Esophagus (tissue), 2 donors: Measurements from ENCODE around the gene CDR2. TPM values are rescaled to one million over a fixed set of nuclear protein-coding genes. Genes with fewer than 3 reads are reported as not detected.

ENCODE experiments used
- H3K27ac ChIP-seq, 2 donors: one replicate each; pipeline ENCODE4 v1.5.1; 2013; ENCODE audit warnings: low read depth in 2 of 2, mild to moderate bottlenecking in 2 of 2, inconsistent platforms in 1 of 2, low read length in 1 of 2, moderate library complexity in 1 of 2
- H3K27me3 ChIP-seq, 2 donors: one replicate each; pipeline ENCODE4 v1.6.1; 2013; ENCODE audit warnings: low read length in 2 of 2, control low read depth in 1 of 2, mild to moderate bottlenecking in 1 of 2; ENCODE audit not compliant: insufficient read depth in 2 of 2, control insufficient read depth in 1 of 2
- H3K36me3 ChIP-seq, 2 donors: one replicate each; pipeline ENCODE4 v1.6.1; 2013; ENCODE audit warnings: low read length in 1 of 2; ENCODE audit not compliant: control insufficient read depth in 2 of 2, insufficient read depth in 2 of 2
- H3K4me1 ChIP-seq, 2 donors: one replicate each; pipeline ENCODE4 v1.6.1; 2013; ENCODE audit warnings: low read length in 1 of 2; ENCODE audit not compliant: control insufficient read depth in 2 of 2, insufficient read depth in 2 of 2
- H3K4me3 ChIP-seq, 2 donors: one replicate each; pipeline ENCODE4 v1.5.1; 2013; ENCODE audit warnings: low read length in 2 of 2, mild to moderate bottlenecking in 2 of 2, low read depth in 1 of 2, moderate library complexity in 1 of 2
- H3K9me3 ChIP-seq, 2 donors: one replicate each; pipeline ENCODE4 v1.6.1; 2013; ENCODE audit warnings: mild to moderate bottlenecking in 2 of 2, low read depth in 1 of 2, low read length in 1 of 2, moderate library complexity in 1 of 2; ENCODE audit not compliant: control insufficient read depth in 2 of 2, insufficient read depth in 1 of 2
- WGBS, 2 donors: extraction: QIAGEN DNeasy Blood & Tissue Kit; methylation state at CpG; one replicate each; pipeline ENCODE4 v1.1.7; 2013; 5-methylcytosine and 5-hydroxymethylcytosine counted together
- polyA plus RNA-seq, 2 donors: library from polyadenylated mRNA; stranded (reverse); fragments of 200-250 nt; gene quantifications; one replicate each; pipeline ENCODE4 v1.2.3, GENCODE V29; 2013
- donor health status: healthy with polysubstance abuse.
- donor health status: Bipolar disorder and iron deficiency.

The CDR2 gene
- polyA plus RNA-seq, 2 donors: 4.5 to 6.3 TPM

- no peak overlapping the region for H3K4me3 ChIP-seq
- H3K36me3 ChIP-seq: no peaks in the 10 kb centered on the region
- H3K9me3 ChIP-seq: no peaks in the 10 kb centered on the region
- no peak overlapping the region for H3K27ac ChIP-seq
- H3K4me1 ChIP-seq: no peaks in the 10 kb centered on the region
- no peaks in the 10 kb centered on the region for H3K27me3 ChIP-seq
Observed at GRCh38 chr16:22402191-22402590, 27.8 kb upstream of the CDR2 start.

GRCh38 chr16:22400900-22401299 is 26.5 kb upstream of the CDR2 start:
- H3K4me1 ChIP-seq: no peaks in the 10 kb centered on the region
- WGBS, 2 donors: 79 to 85% methylated on average over 3 of the region's 3 CpGs
- H3K27ac ChIP-seq: no peak overlapping the region
- H3K9me3 ChIP-seq: no peaks in the 10 kb centered on the region
- no peaks in the 10 kb centered on the region for H3K27me3 ChIP-seq
- H3K4me3 ChIP-seq: no peak overlapping the region
- H3K36me3 ChIP-seq: no peaks in the 10 kb centered on the region

GRCh38 chr16:22397931-22398330 is 23.5 kb upstream of the CDR2 start:
- H3K4me3 ChIP-seq: no peak overlapping the region
- no peaks in the 10 kb centered on the region for H3K4me1 ChIP-seq
- H3K27me3 ChIP-seq: no peaks in the 10 kb centered on the region
- no peak overlapping the region for H3K27ac ChIP-seq
- H3K36me3 ChIP-seq: no peaks in the 10 kb centered on the region
- no peaks in the 10 kb centered on the region for H3K9me3 ChIP-seq

GRCh38 chr16:22397464-22397863 is 23.0 kb upstream of the CDR2 start:
- no peak overlapping the region for H3K27ac ChIP-seq
- no peaks in the 10 kb centered on the region for H3K36me3 ChIP-seq
- 53 to 72% methylated on average over 1 of the region's 1 CpG for WGBS, 2 donors
- no peak overlapping the region for H3K4me3 ChIP-seq
- H3K27me3 ChIP-seq: no peaks in the 10 kb centered on the region
- H3K9me3 ChIP-seq: no peaks in the 10 kb centered on the region
- H3K4me1 ChIP-seq: no peaks in the 10 kb centered on the region

GRCh38 chr16:22395960-22396359 is 21.5 kb upstream of the CDR2 start:
- H3K36me3 ChIP-seq: no peaks in the 10 kb centered on the region
- 97 to 98% methylated on average over 4 of the region's 4 CpGs for WGBS, 2 donors
- no peaks in the 10 kb centered on the region for H3K4me1 ChIP-seq
- H3K4me3 ChIP-seq: no peak overlapping the region
- H3K9me3 ChIP-seq: no peaks in the 10 kb centered on the region
- H3K27me3 ChIP-seq: no peaks in the 10 kb centered on the region
- no peak overlapping the region for H3K27ac ChIP-seq

- no peaks in the 10 kb centered on the region for H3K9me3 ChIP-seq
- no peaks in the 10 kb centered on the region for H3K27me3 ChIP-seq
- no peaks in the 10 kb centered on the region for H3K36me3 ChIP-seq
- no peak overlapping the region for H3K27ac ChIP-seq
- WGBS, 2 donors: 96 to 98% methylated on average over 1 of the region's 1 CpG
- no peaks in the 10 kb centered on the region for H3K4me1 ChIP-seq
- no peak overlapping the region for H3K4me3 ChIP-seq
Observed at GRCh38 chr16:22394121-22394520, 19.7 kb upstream of the CDR2 start.

GRCh38 chr16:22388101-22388644 is 13.8 kb upstream of the CDR2 start:
- Histone ChIP-seq H3K4me1 (no peaks in the 10 kb centered on the region), H3K9me3 (no peaks in the 10 kb centered on the region), H3K27me3 (no peaks in the 10 kb centered on the region), H3K27ac (no peak overlapping the region), H3K4me3 (no peak overlapping the region), H3K36me3 (no peaks in the 10 kb centered on the region)
- WGBS, 2 donors: 75 to 87% methylated on average over 3 of the region's 3 CpGs

- Histone ChIP-seq H3K9me3 (no peaks in the 10 kb centered on the region), H3K4me1 (no peaks in the 10 kb centered on the region), H3K36me3 (no peaks in the 10 kb centered on the region), H3K27ac (no peak overlapping the region), H3K27me3 (no peaks in the 10 kb centered on the region), H3K4me3 (no peak overlapping the region)
- 57 to 61% methylated on average over 2 of the region's 2 CpGs for WGBS, 2 donors
Observed at GRCh38 chr16:22386976-22387375, 12.6 kb upstream of the CDR2 start.

- H3K36me3 ChIP-seq: no peaks in the 10 kb centered on the region
- H3K4me3 ChIP-seq: no peak overlapping the region
- H3K27me3 ChIP-seq: no peaks in the 10 kb centered on the region
- H3K4me1 ChIP-seq: no peaks in the 10 kb centered on the region
- no peak overlapping the region for H3K27ac ChIP-seq
- 84 to 92% methylated on average over 3 of the region's 3 CpGs for WGBS, 2 donors
- no peaks in the 10 kb centered on the region for H3K9me3 ChIP-seq
Observed at GRCh38 chr16:22385196-22385595, 10.8 kb upstream of the CDR2 start.

- Histone ChIP-seq H3K27me3 (no peaks in the 10 kb centered on the region), H3K27ac (no peak overlapping the region), H3K9me3 (no peaks in the 10 kb centered on the region), H3K4me3 (no peak overlapping the region), H3K4me1 (no peaks in the 10 kb centered on the region), H3K36me3 (no peaks in the 10 kb centered on the region)
- WGBS, 2 donors: 94 to 95% methylated on average over 3 of the region's 3 CpGs
Observed at GRCh38 chr16:22383827-22384226, 9.4 kb upstream of the CDR2 start.
